GM21619 (cell line): ENCODE data around the gene EPS8L2.
"Not testable (repeated sequence)": the region's sequence is repeated elsewhere in the genome, so short reads cannot be mapped to it uniquely, and the experiment has no call there.

Experiments
- ATAC-seq: cut with Tn5 transposase; IDR thresholded peaks from one replicate; pipeline ENCODE4 v1.9.1; 2021; ENCODE audit not compliant: unreplicated experiment

The EPS8L2 gene

DNA sequence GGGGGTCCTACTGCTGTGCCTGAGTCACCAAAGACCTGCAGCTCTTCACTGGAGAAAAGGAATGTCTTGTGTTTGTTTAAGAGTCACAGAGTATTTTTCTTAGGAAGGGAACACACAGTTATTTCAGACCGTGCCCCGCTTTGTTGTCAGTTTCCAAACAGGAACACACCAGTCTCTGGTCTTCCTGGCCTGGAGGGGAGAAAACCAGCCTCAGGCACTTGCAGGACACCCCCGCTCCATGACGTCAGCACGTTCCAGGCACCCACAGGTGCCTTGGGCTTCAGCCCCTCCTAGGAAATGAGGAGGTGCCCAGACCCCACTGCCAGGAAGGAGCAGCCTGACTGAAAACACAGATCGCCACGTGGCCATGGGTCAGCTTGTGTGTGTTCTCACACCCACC, 16.4 kb upstream of the EPS8L2 start:
- no peak for ATAC-seq

GRCh38 chr11:690244-690643, 15.8 kb upstream of the EPS8L2 start:
- not testable (repeated sequence) for ATAC-seq

GRCh38 chr11:690738-691633, 15.0 kb upstream of the EPS8L2 start:
- no peak for ATAC-seq

- no peak for ATAC-seq
Measured at GRCh38 chr11:691710-692590, 14.1 kb upstream of the EPS8L2 start.

DNA sequence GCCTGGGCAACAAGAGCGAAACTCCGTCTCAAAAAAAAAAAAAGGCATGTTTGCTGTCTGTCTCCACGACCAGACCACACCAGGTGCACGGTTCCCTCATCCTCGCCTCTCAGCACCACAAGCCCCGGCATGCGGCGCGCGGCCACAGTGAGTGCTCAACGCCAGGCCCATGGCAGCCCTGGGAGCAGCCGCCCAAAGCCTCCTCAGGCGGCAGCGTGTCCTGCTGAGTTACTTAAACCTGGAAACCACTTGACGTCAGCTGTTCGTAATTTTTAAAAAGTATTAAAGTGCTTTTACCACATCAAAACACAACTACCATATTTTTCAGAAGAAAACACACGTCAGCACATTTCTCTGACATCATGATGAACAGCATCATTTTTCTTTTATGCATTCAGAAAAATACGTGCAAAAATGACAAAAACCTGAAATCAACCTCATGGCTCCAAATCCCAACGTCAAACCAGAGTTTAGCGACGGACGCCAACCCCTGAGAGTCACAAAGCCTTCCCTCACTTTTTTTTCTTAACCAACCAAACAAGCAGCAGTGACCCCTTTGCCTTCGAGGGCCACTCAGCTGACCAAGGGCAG, 13.1 kb upstream of the EPS8L2 start:
- ATAC-seq, result no peak

- ATAC-seq, result no peak
Measured at GRCh38 chr11:693415-693831, 12.6 kb upstream of the EPS8L2 start.

DNA sequence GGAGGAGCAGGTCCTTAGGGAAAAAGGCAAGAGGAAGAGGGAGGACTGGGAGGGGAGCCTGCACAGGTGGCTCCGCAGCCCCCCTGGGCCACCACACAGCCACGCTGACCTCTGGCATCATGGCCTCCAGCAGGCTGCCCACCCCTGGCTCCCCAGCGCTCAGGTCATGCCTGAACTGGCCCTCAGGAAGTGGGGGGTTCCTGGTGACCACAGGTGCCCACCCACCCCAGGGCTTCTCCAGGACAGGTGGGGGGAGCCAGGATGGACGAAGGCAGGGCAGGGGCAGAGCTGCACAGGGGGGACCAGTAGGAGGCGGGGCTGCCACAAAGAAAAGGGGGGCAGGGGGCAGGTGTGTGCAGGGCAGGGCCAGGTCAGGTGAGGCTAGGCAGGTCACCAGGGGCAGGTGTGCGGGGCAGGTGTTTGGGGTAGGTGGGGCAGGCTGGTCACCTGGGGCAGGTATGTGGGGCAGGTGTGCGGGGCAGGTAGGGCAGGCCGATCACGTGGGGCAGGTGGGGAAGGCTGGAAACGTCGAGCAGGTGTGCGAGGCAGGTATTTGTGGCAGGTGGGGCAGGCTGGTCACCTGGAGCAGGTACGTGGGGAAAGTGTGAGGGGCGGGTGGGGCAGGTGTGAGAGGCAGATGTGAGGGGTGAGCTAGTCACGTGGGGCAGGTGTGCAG, 12.0 kb upstream of the EPS8L2 start:
- ATAC-seq, result no peak

- ATAC-seq, result peak; percentile 75
Measured at GRCh38 chr11:694563-695287, 11.3 kb upstream of the EPS8L2 start, which contains the start of gene DEAF1. Gene DEAF1, minus strand, starts transcription at chr11:695222. Its CDS starts 175 bp downstream, at chr11:695047.

DNA sequence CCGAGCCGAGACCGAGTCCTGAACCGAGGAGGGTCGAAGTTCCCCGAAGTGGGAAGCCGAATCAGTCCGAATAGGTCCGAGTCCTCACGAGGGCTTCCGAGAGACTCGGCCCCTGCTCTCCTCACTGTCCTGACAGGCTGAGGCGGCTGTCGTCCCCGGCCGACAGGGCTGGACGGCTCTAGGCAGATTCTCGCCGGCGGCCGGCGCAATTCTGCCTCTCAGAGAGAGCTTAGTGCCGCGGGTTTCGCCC, 10.8 kb upstream of the EPS8L2 start:
- no peak for ATAC-seq

GRCh38 chr11:695538-696248, 10.3 kb upstream of the EPS8L2 start, which contains the start of gene TMEM80:
Gene TMEM80, plus strand, starts transcription at chr11:695816. Its CDS starts 12 bp downstream, at chr11:695828.
- peak; percentile 67 for ATAC-seq

DNA sequence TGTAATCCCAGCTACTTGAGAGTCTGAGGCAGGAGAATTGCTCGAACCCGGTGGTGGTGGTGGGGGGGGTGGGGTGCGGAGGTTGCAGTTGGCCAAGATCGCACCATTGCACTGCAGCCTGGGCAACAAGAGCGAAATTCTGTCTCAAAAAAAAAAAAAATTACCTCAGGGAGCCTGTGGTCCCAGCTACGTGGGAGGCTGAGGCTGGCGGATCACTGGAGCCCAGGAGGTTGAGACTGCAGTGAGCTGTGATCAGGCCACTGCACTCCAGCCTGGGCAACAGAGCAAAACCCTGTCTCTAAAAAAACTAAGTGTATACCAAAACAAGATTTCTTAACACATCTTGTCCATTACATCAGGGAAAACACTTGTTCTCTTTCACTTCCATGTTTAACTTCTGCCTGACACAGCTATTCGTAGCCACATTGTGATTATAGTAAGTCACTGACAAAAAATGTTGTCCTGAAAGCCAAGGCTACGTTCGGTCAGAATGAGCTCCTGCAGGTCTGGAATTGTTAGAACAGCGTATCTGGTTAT, 9.0 kb upstream of the EPS8L2 start:
- no peak for ATAC-seq

DNA sequence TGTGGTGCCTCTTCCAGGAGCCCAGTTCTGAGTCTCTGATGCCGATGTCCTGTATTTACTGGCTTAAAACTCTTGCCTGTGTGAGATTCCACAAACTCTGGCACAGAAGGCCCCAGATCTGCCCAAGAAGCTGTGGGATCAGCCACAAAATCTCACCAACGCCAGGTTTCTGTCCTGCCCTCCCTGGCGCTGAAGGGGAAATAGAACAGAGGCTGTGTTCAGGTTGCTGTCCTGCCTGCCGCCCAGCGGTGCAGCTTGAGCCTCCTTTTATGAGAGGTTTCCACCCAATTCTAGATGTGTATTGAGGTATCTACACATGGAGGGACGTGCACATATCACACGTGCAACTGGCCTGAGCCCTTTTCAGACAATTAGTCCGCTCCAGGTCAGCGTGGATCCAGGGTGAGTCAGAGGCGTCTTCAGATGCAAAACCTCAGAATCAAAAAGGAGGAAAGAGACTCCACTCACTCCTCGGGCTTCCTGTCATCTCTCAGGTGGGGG, 8.2 kb upstream of the EPS8L2 start:
- no peak for ATAC-seq

DNA sequence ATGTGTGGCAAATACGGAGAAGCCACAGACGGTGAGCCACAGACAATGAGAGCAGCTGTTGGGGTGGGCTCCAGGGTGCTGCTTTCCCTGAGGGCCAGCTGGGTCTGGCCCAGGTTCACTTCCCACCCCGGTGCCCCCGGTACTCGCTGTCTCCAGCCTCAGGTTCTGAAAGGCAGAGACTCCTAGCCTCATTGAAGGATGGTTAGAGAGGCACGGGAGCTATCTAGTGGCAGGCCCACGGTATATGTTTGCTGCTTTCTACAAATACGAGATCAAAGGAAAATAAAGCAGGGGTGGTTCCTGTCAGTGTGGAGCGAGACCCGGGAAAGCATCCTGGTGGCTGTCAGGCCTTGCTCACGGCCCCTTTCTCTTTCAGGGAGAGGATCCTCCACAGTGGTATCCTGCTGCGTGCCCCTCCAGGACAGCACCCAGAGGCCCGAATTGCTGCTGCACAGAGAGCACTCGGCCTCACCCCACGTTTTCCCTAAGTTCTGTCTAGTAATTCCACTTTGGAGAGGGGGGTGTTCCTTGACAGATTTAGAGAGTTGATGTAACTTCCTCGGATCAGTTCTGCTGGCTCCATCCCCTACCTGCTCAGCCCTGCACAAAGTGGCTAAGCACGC, 7.4 kb upstream of the EPS8L2 start:
- no peak for ATAC-seq

GRCh38 chr11:699116-699508, 6.9 kb upstream of the EPS8L2 start:
- ATAC-seq, result no peak

DNA sequence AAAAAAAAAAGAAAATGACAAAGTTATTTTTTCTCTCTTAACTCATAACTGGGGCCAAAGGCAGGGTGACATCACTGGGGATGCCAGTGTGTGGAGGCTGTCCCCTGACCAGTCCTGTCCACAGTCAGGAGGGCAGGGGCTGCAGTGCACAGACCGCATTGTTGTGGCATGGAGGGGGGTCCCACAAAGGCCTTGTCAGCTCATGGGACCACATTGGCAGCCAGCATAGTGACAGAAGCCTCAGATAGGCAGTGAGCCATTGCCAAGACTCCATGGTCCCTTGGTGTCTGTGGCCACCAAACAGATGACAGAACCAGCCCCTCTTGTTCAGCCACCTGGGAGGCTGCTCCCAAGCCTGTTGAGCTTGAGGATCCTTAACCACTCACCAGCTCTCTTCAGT, 6.3 kb upstream of the EPS8L2 start:
- ATAC-seq, result no peak

- no peak for ATAC-seq
Measured at GRCh38 chr11:701741-702461, 4.1 kb upstream of the EPS8L2 start.

DNA sequence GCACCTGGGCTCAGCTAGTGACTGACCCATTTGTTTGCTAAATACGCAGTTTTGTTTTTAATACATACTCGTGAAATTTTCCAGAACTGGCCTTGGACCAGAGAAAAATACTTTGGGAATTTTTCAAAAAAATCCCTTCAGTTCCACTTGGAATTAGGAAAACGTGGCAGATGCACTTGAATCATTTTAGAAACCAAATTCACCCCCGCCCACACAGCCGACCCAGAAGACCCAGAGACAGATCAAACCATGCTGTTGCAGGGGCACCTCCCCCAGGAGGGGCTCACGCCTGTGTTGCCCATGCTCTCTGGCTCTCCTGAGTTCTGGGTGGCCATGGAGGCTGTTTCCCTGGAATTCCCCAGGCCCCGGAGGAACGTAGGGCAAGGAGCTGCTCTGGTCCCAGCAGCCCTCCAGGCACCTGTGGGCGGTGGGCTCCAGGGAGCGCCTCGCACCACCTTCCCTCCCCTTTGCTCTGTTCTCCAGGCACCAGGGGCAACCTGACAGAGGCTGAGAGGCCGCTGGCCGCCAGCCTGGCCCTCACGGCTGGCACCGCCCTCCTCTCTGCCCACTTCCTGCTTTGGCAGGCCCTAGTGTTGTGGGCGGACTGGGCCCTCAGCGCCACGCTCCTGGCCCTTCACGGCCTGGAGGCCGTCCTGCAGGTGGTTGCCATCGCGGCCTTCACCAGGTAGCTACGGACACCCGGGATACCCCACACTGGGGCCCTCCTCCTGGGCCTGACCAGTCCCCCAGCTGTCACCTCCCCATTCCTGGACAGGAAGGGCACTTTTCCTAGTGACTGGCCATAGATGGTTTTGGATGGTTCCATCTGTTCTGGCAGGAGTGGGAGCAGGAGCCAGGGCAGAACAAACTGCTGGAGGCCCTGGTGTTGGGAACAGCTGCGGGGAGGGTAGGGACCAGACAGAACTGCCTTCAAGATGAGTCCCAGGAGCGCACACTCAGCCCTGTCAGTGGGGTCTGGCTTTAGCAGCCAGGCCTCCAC, 3.3 kb upstream of the EPS8L2 start:
- ATAC-seq, result no peak
